GM18858 (cell line): Measurements from ENCODE around the gene KRTAP10-12.
"Not testable (repeated sequence)": the region's sequence is repeated elsewhere in the genome, so short reads cannot be mapped to it uniquely, and the experiment has no call there.

Experiments
- ATAC-seq: cut with Tn5 transposase; IDR thresholded peaks from one replicate; pipeline ENCODE4 v1.9.1; 2021; ENCODE audit not compliant: unreplicated experiment

KRTAP10-12 gene

GRCh38 chr21:44667612-44668011 lies 29.4 kb upstream of the KRTAP10-12 start:
- no peak for ATAC-seq

GRCh38 chr21:44670642-44671432 lies 26.1 kb upstream of the KRTAP10-12 start:
- no peak for ATAC-seq

- ATAC-seq = no peak
Measured at GRCh38 chr21:44671911-44672310, 25.1 kb upstream of the KRTAP10-12 start.

GRCh38 chr21:44677881-44678280 lies 19.1 kb upstream of the KRTAP10-12 start:
- no peak for ATAC-seq

- no peak for ATAC-seq
Measured at GRCh38 chr21:44681152-44681551, 15.8 kb upstream of the KRTAP10-12 start.

- no peak for ATAC-seq
Measured at GRCh38 chr21:44681861-44682579, 15.0 kb upstream of the KRTAP10-12 start, which contains the start of gene KRTAP12-1. KRTAP12-1 (minus strand) TSS chr21:44682163; CDS start chr21:44682123, 40 bp downstream.

- ATAC-seq = no peak
Measured at GRCh38 chr21:44682580-44683151, 14.3 kb upstream of the KRTAP10-12 start.

- ATAC-seq = no peak
Measured at GRCh38 chr21:44684077-44684476, 12.9 kb upstream of the KRTAP10-12 start.

GRCh38 chr21:44684483-44684882 lies 12.5 kb upstream of the KRTAP10-12 start:
- ATAC-seq = no peak

- not testable (repeated sequence) for ATAC-seq
Measured at GRCh38 chr21:44685050-44685449, 11.9 kb upstream of the KRTAP10-12 start.

GRCh38 chr21:44686000-44686781 lies 10.8 kb upstream of the KRTAP10-12 start:
- ATAC-seq = no peak

- no peak for ATAC-seq
Measured at GRCh38 chr21:44686843-44687561, 10.0 kb upstream of the KRTAP10-12 start.

- ATAC-seq = no peak
Measured at GRCh38 chr21:44687671-44688070, 9.3 kb upstream of the KRTAP10-12 start.

GRCh38 chr21:44689740-44690139 lies 7.2 kb upstream of the KRTAP10-12 start:
- ATAC-seq = not testable (repeated sequence)

- no peak for ATAC-seq
Measured at GRCh38 chr21:44691686-44692085, 5.3 kb upstream of the KRTAP10-12 start.

- ATAC-seq = no peak
Measured at GRCh38 chr21:44692798-44693512, 4.0 kb upstream of the KRTAP10-12 start.

GRCh38 chr21:44694776-44695175 lies 2.2 kb upstream of the KRTAP10-12 start:
- ATAC-seq = no peak

GRCh38 chr21:44695184-44695583 lies 1.8 kb upstream of the KRTAP10-12 start:
- no peak for ATAC-seq

- ATAC-seq = no peak
Measured at GRCh38 chr21:44695641-44696040, 1.3 kb upstream of the KRTAP10-12 start.

- no peak for ATAC-seq
Measured at GRCh38 chr21:44696572-44696971, 400 bp upstream of the KRTAP10-12 start.
